ENCODE results near the gene DPPA4.

DNA sequence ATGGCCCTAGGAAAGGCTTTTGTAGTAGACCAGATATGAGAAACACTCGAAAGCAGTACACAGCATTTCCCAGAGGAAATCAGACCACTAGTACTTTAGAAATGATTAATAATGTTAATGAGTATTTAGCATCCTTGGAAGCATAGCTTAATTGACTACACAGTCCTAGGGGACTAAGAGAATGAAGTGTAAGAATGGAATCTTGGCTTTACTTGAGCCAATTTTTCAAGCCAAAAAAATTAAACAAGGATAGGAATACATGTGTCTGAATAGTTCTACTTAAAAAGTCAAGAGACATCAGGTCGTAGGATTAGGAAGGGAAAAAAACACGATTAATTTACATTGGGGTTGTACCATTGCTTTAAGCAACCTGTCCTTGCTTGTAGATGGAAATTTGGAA, 59.2 kb downstream of the DPPA4 start:
- TF ChIP-seq, protein P1, sequence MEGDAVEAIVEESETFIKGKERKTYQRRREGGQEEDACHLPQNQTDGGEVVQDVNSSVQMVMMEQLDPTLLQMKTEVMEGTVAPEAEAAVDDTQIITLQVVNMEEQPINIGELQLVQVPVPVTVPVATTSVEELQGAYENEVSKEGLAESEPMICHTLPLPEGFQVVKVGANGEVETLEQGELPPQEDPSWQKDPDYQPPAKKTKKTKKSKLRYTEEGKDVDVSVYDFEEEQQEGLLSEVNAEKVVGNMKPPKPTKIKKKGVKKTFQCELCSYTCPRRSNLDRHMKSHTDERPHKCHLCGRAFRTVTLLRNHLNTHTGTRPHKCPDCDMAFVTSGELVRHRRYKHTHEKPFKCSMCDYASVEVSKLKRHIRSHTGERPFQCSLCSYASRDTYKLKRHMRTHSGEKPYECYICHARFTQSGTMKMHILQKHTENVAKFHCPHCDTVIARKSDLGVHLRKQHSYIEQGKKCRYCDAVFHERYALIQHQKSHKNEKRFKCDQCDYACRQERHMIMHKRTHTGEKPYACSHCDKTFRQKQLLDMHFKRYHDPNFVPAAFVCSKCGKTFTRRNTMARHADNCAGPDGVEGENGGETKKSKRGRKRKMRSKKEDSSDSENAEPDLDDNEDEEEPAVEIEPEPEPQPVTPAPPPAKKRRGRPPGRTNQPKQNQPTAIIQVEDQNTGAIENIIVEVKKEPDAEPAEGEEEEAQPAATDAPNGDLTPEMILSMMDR (IDR thresholded peaks at IDR 0.05): no peak
- TF ChIP-seq EZH2phosphoT487 (IDR thresholded peaks at IDR 0.05): no peak
- no peak for TF ChIP-seq EZH2 (IDR thresholded peaks at IDR 0.05)
